H4 (cell line): ENCODE data around the gene ZBTB34. TPM values are rescaled to one million over a fixed set of nuclear protein-coding genes. Genes with fewer than 3 reads are reported as not detected.
A peak's percentile ranks its signal among the peaks of the same experiment; 100 is the strongest.
"Not testable (repeated sequence)": the region's sequence is repeated elsewhere in the genome, so short reads cannot be mapped to it uniquely, and the experiment has no call there.

ENCODE experiments used
- DNase-seq: peaks from one replicate; pipeline ENCODE4 v3.0.0-alpha.2; 2015; ENCODE audit warnings: low spot score
- total RNA-seq: library from RNA; depleted of rRNA; stranded (reverse); fragments of >200 nt; shearing (Covaris generic); gene quantifications from 2 replicates; pipeline ENCODE4 v1.2.3, GENCODE V29; 2014; rRNA removed

ZBTB34 gene
- 1.7 and 2.6 TPM in 2 replicates for total RNA-seq

DNA sequence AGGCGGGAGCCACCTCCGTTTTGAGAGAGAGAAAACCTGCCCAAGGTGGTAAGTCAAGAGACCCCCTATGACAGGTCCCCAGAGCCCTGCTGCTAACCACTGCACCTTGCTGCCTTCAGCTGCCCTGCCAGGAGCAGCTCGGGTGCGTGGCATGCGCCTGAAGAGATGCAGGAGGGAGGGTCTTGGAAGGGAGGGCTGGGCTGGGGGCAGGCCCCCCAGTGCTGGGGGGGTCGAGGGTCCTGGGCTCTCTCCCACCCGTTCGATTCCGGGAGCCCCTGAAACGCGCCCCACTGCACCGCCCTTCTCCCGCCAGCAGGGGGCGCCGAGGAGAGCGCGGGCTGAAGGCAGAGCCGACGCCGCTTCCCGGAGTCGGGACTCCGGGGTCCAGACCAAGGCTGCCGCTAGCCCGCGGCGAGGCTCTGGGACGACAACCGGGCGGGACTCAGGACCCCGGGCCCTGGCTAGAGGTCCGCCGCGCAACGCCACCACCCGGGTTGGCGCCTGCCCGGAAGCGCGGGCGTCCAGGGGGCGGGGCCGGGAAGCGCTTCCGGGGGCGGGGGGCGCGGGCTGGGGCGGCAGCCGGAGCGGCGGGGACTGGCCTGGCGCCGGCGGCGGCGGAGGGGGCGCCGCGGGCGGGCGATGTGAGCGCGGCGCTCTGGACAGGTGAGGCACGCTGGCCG lies at the start of gene ZBTB34:
Gene ZBTB34, plus strand, starts transcription at position 563 of the 680 bp plus-strand sequence. CDS start 18,761 bp downstream, outside the sequence.
- DNase-seq = peak; percentile 30

DNA sequence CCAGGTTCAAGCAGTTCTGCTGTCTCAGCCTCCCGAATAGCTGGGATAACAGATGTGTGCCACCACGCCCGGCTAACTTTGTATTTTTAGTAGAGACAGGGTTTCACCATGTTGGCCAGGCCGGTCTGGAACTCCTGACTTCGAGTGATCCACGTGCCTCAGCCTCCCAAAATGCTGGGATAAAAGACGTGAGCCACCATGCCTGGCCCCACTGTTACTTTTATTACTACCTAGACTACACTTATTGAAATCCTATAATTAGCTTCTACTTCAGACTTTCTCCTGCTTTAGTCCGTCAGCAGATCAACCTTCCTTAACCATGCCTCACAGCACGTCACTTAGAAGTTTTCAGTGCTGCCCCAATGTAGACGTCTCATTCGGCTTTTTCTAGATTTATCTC lies 47.4 kb upstream of the ZBTB34 start:
- no peak for DNase-seq

- no peak for DNase-seq
Measured at GRCh38 chr9:126814091-126814490, 46.3 kb upstream of the ZBTB34 start.

GRCh38 chr9:126817615-126818014 lies 42.8 kb upstream of the ZBTB34 start:
- not testable (repeated sequence) for DNase-seq

DNA sequence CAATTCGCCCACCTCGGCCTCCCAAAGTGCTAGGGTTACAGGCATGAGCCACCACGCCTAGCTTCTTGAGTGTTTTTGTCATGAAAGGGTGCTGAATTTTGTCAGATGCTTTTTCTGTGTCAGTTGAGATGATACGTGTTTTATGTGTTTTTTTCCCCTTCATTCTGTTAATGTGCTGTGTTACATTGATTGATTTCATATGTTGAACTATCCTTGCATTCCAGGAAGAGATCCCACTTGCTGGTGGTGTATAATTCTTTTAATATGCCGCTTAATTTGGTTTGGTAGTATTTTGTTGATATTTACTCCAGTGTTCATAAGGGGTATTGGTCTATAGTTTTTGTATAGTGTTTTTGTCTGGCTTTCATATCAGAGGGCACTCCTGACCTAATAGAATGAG lies 42.0 kb upstream of the ZBTB34 start:
- no peak for DNase-seq

DNA sequence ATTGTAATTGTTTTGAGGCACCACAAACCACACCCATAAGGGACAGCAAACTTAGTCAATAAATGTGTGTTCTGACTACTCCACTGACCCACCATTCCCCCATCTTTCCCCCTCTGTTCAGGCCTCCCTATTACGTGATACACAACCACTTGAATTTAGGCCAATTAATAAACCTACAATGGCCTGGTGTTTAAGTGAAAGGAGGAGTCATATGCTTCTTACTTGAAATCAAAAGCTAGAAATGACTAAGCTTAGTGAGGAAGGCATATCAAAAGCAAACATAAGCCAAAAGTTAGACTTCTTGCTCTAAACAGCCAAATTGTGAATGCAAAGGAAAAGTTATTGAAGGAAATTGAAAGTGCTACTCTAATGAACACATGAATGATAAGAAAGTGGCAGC lies 41.0 kb upstream of the ZBTB34 start:
- no peak for DNase-seq

DNA sequence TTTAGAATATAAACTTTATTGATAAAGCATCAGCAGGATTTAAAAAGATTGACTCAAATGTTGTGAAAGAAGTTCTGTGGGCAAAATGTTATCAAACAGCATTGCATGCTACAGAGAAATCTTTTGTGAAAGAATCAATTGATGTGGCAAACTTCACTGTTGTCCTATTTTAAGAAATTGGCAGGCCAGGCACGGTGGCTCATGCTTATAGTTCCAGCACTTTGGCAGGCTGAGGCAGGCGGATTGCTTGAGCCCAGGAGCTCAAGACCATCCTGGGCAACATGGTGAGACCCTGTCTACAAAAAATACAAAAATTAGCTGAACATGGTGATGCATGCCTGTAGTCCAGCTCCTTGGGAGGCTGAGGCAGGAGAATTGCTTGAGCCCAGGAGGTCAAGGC lies 38.2 kb upstream of the ZBTB34 start:
- no peak for DNase-seq

GRCh38 chr9:126822873-126823272 lies 37.6 kb upstream of the ZBTB34 start:
- no peak for DNase-seq

DNA sequence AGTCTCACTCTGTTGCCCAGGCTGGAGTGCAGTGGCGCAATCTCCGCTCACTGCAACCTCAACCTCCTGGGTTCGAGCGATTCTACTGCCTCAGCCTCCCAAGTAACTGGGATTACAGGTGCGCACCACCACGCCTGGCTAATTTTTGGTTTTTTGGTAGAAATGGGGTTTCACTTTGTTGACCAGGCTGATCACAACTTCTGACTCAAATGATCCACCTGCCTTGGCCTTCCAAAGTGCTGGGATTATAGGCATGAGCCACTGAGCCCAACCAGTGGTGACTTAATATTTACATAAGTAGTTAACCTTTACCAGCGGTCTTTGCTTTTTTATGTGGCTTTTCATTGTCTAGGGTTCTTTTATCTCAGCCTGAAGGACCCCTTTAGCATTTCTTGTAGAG lies 36.4 kb upstream of the ZBTB34 start:
- not testable (repeated sequence) for DNase-seq

GRCh38 chr9:126827227-126827626 lies 33.2 kb upstream of the ZBTB34 start:
- DNase-seq = no peak

DNA sequence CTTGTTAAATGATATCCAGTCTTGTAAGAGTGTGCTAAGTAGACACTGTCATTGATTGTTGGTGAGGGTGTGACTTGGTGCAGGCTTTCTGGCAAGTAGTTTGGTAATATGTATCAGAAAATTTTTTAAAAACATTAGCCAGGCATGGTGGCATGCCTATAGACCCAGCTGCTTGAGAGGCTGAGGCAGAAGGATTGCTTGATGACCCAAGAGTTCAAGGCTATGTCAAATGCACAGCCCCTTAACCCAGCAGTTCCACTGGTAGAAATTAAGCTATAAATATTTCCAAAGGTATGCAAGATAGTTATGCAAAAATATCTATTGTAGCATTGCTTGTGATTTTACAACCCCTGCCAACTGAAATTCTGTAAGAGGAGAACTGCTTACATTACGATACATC lies 31.4 kb upstream of the ZBTB34 start:
- no peak for DNase-seq

DNA sequence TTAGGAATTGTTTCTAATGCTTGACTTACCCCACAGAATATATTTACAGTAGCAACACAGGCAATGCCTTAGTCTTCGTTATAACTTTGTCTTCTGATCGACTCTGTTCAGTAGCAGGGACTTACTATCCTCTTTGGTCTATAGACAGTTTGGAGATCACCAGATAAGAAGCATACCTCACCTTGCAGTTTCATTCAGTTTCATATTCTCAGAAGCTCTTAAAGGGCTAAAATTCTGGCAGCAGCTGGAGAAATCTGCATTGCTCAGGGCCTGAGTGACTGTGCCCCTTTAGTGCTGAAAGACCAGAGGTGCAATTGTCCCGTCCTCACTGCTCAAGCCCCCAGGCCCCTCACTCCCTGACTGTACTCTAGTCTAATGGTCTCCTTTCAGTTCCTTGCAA lies 29.6 kb upstream of the ZBTB34 start:
- no peak for DNase-seq

DNA sequence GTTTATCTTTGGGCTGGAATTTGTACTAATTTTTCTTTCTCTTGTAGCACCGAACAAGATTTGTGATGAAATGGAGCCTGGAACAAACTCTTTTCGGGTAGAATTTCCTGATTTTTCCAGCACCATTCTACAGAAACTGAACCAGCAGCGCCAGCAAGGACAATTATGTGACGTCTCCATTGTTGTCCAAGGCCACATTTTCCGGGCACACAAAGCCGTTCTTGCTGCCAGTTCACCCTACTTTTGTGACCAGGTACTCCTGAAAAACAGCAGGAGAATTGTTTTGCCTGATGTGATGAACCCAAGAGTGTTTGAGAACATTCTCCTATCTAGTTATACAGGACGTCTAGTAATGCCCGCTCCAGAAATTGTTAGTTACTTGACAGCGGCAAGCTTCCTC lies 28.0 kb upstream of the ZBTB34 start:
- DNase-seq = no peak

DNA sequence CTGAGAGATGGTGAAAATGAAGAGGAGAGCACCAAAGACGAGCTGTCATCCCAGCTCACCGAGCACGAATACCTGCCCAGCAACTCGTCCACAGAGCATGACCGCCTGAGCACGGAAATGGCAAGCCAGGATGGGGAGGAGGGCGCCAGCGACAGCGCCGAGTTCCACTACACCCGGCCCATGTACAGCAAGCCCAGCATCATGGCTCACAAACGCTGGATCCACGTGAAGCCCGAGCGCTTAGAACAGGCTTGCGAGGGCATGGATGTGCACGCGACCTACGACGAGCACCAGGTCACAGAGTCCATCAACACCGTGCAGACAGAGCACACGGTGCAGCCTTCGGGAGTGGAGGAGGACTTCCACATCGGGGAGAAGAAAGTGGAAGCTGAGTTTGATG lies 27.4 kb upstream of the ZBTB34 start:
- no peak for DNase-seq

DNA sequence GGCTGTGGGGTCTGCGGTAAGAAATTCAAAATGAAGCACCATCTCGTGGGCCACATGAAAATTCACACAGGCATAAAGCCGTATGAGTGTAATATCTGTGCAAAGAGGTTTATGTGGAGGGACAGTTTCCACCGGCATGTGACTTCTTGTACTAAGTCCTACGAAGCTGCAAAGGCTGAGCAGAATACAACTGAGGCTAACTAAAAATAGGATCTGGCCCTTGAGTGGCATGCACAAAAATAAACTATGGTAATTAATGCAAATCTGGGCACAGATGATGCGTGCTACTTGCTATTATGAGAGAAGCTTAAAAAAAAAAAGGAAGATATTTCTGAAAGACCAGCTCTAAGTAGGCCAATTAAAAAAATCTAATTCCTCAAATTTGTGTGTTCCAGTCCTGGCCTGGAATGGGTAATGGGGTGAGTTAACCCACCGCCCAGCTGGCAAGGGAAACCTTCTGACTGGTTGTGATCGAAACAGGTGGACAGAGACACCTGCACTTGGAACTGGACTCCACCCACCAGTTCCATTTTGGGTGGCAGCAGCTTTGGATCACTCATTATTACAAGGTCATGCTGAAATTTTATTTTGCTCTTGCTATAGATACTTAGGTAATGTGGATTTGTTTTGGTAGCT lies 26.6 kb upstream of the ZBTB34 start:
- no peak for DNase-seq

DNA sequence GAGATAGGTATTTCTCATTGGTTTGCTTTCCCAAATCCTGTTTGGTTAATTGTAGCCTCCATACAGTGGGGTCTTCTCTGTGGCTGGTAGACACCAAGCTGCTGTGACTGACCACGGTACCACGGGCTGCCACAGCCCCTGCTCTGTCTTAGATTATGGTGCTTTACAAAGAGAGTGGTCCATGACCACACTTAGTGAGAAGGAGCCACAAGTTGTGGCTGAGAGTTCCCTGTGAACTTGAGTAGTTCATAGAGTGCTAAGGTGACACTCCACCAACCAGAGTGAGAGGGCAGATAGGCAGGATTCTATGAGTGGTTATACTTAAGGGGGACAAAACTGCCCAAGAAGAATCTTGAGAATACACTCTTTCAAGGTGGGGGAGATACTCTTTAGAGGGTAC lies 25.8 kb upstream of the ZBTB34 start:
- DNase-seq = no peak

DNA sequence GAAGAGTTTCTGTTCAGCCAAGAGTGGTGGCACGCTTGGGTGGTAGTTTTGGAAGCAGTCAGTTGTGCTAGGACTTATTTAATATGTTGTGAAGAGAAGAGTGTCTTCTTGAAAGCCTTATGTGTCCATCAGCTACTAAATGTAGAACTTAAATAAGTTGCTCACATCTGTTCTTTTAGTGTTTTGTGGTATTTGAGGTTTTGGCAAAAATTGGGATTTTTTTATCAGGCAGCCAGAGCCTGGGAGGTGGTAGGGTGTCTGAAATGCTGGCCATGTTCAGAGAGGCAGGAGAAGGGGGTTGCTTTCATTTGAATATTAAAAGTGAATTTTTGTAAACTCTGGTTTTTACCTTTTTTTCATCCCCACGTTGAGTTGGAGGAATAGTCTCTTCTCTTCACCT lies 24.2 kb upstream of the ZBTB34 start:
- DNase-seq = no peak

DNA sequence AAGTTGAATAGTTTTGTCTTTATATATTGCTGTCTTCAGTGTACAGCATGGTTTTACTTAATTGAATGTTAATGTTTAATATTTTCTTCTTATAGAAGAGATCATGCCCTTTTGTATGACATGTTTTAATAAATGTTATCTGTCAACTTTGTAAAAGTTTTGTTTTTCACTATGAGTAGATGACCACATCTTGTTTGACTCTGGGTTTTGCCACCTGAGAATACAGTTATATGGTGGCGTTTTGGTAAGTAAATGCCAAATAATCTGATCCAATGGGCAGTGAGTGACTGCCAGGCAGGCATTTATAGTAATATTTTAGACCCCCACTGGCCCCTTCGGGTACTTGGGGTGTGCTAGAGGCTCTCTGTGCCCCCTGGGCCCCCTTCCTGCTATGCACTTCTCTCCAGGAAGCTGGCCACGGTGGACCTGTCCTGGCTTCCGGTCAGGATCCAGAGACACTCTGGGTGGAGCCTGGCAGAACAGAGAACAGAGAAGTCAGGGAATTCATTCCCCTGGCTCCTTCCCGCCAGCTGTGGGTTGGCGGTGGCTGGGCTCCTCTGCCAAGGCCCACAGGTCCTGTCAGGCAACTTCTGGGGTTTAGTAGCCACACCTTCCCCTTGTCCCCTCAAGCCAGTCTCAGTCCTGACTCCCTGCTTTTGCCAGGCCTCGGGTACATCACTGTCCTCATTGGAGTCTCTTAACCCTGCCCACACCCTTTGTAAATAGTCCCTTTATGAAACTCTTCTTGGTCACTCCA lies 22.2 kb upstream of the ZBTB34 start:
- no peak for DNase-seq

GRCh38 chr9:126838895-126839294 lies 21.5 kb upstream of the ZBTB34 start:
- no peak for DNase-seq

DNA sequence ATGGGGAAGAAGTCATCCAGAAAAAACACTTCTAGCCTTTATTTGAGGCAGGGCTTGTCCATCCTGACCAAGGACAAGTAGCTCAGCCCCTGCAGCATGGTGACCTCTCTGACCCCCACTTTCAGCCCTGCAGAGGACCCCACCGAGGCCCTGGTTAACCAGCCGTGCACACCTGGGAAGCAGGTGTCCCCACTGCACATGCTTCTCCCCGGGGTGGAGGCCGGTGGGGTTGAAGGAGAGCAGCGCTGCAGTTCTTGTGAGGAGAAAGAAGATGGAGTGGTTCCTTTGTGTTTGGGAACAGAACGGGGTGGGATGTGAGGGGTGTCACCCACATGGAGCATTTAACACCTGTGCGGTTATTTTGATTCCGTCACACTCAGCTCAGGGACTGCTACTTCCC lies 21.1 kb upstream of the ZBTB34 start:
- no peak for DNase-seq

DNA sequence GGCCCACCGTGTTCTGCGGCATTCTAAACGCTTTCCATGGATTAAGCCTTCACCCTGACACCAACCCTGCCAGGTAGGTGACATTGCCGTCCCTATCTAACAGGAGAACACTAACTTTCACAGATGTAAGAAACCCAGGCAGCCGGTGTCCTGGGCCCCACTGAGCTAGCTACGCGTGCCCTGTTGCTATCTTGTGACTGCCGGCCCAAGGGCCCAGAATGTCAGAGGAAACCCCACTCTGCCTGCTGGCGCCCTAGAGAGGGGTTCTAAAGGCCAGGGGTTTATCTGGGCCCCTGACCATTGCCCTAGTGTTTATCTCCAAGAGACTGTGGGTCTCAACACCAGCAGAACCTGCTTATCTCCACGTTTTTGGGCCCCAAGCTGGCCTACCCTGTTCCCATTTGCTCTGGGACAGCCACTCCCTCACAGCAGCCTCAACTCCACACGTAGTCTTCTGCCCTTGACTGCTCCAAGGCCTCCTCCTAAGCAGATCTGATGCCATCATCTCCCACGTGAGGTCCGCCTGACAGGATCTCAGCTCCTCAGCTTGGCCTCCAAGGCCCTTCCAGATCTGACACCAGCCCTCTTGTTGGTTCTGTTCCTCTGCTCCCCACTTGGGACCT lies 18.1 kb upstream of the ZBTB34 start:
- no peak for DNase-seq

DNA sequence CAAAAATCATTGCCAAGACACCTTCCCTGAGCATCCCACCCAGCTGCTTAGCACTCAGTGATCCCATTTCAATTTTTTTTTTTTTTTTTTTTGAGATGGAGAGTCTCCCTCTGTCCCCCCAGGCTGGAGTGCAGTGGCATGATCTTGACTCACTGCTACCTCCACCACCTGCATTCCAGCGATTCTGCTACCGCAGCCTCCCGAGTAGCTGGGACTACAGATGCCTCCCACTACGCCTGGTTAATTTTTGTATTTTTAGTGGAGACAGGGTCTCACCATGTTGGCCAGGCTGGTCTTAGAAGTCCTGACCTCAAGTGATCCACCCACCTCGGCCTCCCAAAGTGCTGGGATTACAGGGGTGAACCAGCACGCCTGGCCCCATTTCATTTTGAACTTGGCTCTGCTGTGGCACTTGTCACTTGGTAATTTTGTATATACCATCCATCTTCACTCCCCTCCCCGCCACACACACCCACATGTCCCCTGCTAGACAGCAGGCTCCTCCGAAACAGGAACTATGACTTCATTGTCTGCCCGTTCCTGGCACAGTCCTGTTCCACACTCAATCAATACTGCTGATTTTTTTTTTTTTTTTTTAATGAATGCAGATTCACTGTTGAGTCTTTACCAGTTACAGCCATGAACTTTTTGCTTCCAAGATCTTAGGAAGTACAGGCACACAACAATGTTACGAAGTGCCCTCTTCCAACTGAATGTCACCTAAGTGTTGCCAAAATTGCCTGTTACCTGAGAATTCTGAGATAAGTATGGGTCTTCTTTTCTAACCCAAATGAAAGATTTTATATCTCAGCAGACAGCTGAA lies 17.3 kb upstream of the ZBTB34 start:
- DNase-seq = no peak
